CD4-positive, alpha-beta T cell treated with Interleukin-2 at 100 ng/mL for 4 hours (primary cell): ENCODE measurements around the gene GBA3.

Experiments
- DNase-seq: peaks from one replicate; pipeline ENCODE4 v3.0.0-alpha.2; 2020; ENCODE audit warnings: low spot score

GBA3 gene

GRCh38 chr4:22780797-22781196 is 88.1 kb downstream of the GBA3 start:
- DNase-seq = no peak

DNA sequence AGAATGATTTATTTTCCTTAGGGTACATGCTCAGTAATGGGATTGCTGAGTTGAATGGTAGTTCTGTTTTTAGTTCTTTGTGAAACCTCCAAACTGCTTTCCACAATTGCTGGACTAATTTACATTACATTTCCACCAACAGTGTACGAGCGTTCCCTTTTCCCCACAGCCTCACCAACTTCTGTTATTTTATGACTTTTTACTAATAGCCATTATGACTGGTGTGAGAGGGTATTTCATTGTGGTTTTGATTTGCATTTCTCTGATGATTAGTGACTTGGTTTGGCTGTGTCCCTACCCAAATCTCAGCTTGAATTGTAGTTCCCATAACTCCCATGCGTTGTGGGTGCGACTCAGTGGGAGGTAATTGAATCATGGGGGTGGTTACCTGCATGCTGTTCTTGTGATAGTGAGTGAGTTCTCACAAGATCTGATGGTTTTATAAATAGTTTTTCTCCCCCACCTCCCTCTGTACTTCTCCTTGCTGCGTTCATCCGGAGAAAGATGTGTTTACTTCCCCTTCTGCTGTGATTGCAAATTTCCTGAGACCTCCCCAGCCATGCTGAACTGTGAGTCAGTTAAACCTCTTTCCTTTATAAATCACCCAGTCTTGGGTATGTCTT is 95.1 kb downstream of the GBA3 start:
- DNase-seq = no peak

DNA sequence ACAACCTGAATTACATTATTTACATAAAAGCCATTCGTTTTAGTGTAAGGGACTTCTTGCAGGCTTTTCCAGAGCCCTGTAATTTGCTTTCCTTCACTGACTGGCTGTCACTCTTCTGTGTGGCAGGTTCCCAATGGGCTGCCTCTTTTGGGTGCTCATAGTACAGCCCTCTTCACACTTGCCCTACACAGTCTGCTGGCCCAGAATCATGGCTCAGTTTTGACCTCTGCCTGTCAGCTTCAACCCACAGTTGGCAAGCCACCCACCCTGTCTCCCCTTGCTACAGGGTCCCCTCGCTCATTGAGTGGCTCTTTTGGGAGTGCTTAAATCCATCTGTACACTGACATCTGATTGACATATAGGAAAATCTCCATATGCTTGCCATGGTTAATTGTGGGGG is 97.9 kb downstream of the GBA3 start:
- no peak for DNase-seq

DNA sequence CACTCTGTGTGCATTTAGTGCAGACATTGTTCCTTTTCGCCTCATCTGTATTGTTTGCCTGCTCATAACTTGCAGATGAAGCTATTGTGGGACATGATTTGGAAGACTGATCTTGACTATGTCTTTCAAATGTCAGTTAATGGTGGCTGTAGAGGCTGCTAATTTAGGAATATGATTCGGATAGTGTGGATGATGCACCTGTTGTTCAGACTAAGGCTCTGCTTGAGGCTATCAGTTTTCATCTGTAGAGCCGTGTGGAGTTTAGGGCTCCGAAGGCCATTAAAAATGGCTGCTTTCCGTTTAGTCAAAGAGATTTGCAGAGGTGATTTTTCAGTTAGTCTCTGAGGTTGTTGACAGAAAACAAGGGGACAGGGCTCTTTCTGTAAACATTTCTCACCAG is 102.0 kb downstream of the GBA3 start:
- no peak for DNase-seq

DNA sequence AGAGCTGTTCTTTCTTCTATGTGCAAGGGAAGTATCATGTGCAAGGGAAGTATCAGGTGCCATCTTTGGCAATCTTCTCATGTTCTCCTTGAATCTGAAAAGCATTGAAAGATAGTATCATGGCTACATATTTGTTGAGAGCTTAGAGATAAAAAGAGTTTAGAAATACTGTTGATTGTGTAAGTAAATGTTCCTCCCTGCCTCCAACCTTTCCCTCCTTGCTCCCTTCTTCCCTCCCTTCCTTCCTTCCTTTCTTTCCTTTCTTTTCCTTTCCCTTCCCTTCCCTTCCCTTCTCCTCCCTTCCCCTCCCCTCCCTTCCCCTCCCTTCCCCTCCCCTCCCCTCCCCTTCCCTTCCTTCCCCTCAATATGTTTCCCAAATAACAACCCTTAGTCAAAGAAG is 108.7 kb downstream of the GBA3 start:
- DNase-seq = no peak

- no peak for DNase-seq
Measured at GRCh38 chr4:22802876-22803275, 110.1 kb downstream of the GBA3 start.

DNA sequence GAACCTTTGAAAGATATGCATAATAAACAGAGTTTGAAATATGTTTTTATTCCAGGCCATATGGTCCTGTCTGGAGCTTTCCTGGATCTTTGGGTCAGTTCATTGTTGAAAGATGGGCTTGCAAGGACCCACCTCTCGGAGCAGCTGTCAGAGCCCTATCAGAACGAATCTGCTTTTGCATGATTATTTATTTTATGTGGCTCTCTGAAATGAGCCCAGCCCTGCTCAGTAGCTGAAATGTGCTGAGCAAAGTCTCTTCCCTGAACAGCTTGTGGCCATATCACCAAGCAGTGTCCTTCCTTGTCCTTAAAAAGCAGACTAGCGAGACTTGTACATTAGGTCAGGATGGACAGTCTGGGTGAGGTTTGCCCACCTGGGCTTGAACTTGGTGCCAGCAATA is 110.8 kb downstream of the GBA3 start:
- no peak for DNase-seq

GRCh38 chr4:22814906-22815305 is 122.2 kb downstream of the GBA3 start:
- no peak for DNase-seq

GRCh38 chr4:22824091-22824490 is 131.4 kb downstream of the GBA3 start:
- DNase-seq = no peak

GRCh38 chr4:22842360-22843018 is 149.8 kb downstream of the GBA3 start:
- DNase-seq = no peak

GRCh38 chr4:22848332-22848731 is 155.6 kb downstream of the GBA3 start:
- DNase-seq = no peak

- no peak for DNase-seq
Measured at GRCh38 chr4:22850055-22850454, 157.3 kb downstream of the GBA3 start.

DNA sequence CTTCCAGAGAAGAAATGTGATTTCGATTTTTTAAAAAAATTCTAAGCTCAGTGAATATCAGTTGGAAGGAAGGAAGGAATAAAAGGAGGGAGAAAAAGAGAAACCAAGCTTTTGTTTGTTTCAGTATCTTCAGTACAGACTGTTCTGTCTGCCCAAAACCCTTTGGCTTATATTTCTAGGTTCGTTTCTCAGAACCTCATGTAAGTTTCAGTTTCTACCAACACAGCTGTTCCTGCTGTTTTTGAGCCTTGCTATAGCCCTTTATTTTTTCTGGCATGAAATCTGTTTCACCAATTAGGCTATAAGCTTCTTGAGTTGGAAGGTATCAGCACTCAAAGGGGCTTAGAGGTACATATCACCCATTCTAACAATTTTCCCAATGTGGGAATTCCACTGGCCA is 157.9 kb downstream of the GBA3 start:
- DNase-seq = no peak

GRCh38 chr4:22857411-22857810 is 164.7 kb downstream of the GBA3 start:
- DNase-seq = no peak

- DNase-seq = no peak
Measured at GRCh38 chr4:22859318-22859717, 166.6 kb downstream of the GBA3 start.
